ENCODE data around the gene LRRD1. TPM values are rescaled to one million over a fixed set of nuclear protein-coding genes. Genes with fewer than 3 reads are reported as not detected.

LRRD1 gene
- total and polyA plus RNA-seq, 9 of the 15 experiments (the other 6 are each of a cell fraction or from before 2014, with no cell fraction given): 0.07 to 0.15 TPM; not detected in 7

DNA sequence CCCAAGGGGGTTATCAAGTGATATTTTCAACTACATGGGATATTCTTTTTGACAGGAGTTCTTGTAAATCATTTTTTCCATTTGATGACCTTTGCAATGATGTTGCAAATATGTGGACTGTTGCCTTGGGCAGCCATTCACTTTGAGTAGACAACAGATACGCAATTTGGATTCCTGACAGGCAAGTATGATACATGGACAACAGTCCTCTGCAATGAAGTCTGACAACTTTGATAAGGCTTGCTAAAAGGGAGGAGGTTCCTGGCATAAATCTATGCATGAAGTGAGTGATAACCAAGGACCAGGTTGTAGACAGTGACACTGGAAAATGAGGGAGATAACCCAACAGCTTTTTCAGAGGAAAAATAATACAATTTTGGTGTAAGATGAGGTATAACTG lies 17.7 kb downstream of the LRRD1 start (continued):
- TF ChIP-seq NCOA1 (IDR thresholded peaks at IDR 0.05; ENCODE audit: low read depth): peak; percentile 66; the same call in 1 of the 2 replicates
- TF ChIP-seq VEZF1 (CRISPR knock-in tag; IDR thresholded peaks at IDR 0.05): peak; percentile 42
- TF ChIP-seq, protein P1, sequence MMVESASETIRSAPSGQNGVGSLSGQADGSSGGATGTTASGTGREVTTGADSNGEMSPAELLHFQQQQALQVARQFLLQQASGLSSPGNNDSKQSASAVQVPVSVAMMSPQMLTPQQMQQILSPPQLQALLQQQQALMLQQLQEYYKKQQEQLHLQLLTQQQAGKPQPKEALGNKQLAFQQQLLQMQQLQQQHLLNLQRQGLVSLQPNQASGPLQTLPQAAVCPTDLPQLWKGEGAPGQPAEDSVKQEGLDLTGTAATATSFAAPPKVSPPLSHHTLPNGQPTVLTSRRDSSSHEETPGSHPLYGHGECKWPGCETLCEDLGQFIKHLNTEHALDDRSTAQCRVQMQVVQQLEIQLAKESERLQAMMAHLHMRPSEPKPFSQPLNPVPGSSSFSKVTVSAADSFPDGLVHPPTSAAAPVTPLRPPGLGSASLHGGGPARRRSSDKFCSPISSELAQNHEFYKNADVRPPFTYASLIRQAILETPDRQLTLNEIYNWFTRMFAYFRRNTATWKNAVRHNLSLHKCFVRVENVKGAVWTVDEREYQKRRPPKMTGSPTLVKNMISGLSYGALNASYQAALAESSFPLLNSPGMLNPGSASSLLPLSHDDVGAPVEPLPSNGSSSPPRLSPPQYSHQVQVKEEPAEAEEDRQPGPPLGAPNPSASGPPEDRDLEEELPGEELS (CRISPR knock-in tag; IDR thresholded peaks at IDR 0.05; ENCODE audit: borderline replicate concordance): no peak
- TF ChIP-seq, protein P2, sequence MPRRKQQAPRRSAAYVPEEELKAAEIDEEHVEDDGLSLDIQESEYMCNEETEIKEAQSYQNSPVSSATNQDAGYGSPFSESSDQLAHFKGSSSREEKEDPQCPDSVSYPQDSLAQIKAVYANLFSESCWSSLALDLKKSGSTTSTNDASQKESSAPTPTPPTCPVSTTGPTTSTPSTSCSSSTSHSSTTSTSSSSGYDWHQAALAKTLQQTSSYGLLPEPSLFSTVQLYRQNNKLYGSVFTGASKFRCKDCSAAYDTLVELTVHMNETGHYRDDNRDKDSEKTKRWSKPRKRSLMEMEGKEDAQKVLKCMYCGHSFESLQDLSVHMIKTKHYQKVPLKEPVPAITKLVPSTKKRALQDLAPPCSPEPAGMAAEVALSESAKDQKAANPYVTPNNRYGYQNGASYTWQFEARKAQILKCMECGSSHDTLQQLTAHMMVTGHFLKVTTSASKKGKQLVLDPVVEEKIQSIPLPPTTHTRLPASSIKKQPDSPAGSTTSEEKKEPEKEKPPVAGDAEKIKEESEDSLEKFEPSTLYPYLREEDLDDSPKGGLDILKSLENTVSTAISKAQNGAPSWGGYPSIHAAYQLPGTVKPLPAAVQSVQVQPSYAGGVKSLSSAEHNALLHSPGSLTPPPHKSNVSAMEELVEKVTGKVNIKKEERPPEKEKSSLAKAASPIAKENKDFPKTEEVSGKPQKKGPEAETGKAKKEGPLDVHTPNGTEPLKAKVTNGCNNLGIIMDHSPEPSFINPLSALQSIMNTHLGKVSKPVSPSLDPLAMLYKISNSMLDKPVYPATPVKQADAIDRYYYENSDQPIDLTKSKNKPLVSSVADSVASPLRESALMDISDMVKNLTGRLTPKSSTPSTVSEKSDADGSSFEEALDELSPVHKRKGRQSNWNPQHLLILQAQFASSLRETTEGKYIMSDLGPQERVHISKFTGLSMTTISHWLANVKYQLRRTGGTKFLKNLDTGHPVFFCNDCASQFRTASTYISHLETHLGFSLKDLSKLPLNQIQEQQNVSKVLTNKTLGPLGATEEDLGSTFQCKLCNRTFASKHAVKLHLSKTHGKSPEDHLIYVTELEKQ (CRISPR knock-in tag; IDR thresholded peaks at IDR 0.05): no peak
- TF ChIP-seq ZNF699 (CRISPR knock-in tag; IDR thresholded peaks at IDR 0.05; ENCODE audit: insufficient replicate concordance): no peak
- 0 out of 2 replicates have a peak, but pooled peaks have one; percentile 22 for TF ChIP-seq GABPA (tag; conservative IDR thresholded peaks at IDR 0.05; ENCODE audit: low read depth)
- TF ChIP-seq RAD21 (CRISPR knock-in tag; conservative IDR thresholded peaks at IDR 0.05 in 1 of 2, IDR thresholded peaks at IDR 0.05 in 1 of 2): no peak
- peak; percentile 85; the same call in 1 of the 2 replicates for TF ChIP-seq EP300 (IDR thresholded peaks at IDR 0.05; ENCODE audit: low read length)
- TF ChIP-seq CREM (IDR thresholded peaks at IDR 0.05; ENCODE audit: low read depth): peak; percentile 61; the same call in 1 of the 2 replicates
- TF ChIP-seq TAF7 (tag; IDR thresholded peaks at IDR 0.05): no peak
- no peak for TF ChIP-seq DDX20 (tag; IDR thresholded peaks at IDR 0.05; ENCODE audit: low read depth)
- no peak for TF ChIP-seq NR2C1 (IDR thresholded peaks at IDR 0.05)
- 0 out of 2 replicates have a peak, but pooled peaks have one; percentile 33 for TF ChIP-seq NR2C1 (tag; IDR thresholded peaks at IDR 0.05)
- TF ChIP-seq GTF2A2 (tag; IDR thresholded peaks at IDR 0.05): no peak
- no peak for TF ChIP-seq ATF1 (CRISPR knock-in tag; IDR thresholded peaks at IDR 0.05)
- TF ChIP-seq ATF1 (tag; IDR thresholded peaks at IDR 0.05): peak; percentile 65
- TF ChIP-seq MCM5 (IDR thresholded peaks at IDR 0.05; ENCODE audit: low read depth): no peak
- no peak for TF ChIP-seq ZNF384 (IDR thresholded peaks at IDR 0.05; ENCODE audit: low read depth, low read length)
- TF ChIP-seq TRIM24 (IDR thresholded peaks at IDR 0.05): peak; percentile 84 to 90
- no peak for TF ChIP-seq E2F6 (IDR thresholded peaks at IDR 0.05; ENCODE audit: borderline replicate concordance in 1 of 2, extremely low read depth in 1 of 2, insufficient read depth in 1 of 2, insufficient read length in 1 of 2, low read depth in 1 of 2, low read length in 1 of 2, poor library complexity in 1 of 2, severe bottlenecking in 1 of 2)
- TF ChIP-seq NCOA2 (IDR thresholded peaks at IDR 0.05; ENCODE audit: partially characterized antibody in 2 of 2): peak in 1 of 2 experiments; percentile 42
- TF ChIP-seq GABPB2 (CRISPR knock-in tag; conservative IDR thresholded peaks at IDR 0.05): no peak

Measured in K562 (cell line).